HepG2 (cell line): Measurements from ENCODE around the gene OARD1. TPM values are rescaled to one million over a fixed set of nuclear protein-coding genes. Genes with fewer than 3 reads are reported as not detected.
A peak's percentile ranks its signal among the peaks of the same experiment; 100 is the strongest.

Experiments
- ATAC-seq: fragments of 200-7000 bp; cut with Tn5 transposase; 3 replicates; pipeline ENCODE4 v1.9.1; 2020; ENCODE audit warnings: mild to moderate bottlenecking, moderate library complexity
- BruUV-seq: library from RNA; stranded (reverse); fragments of 400-500 nt; replicated peaks from 2 replicates; lab custom pipeline; 2021; lab: Mats Ljungman, UMichigan
- CTCF ChIA-PET: fragments of 300-600 bp; formaldehyde crosslinking; extraction: SDS; loops from one replicate; lab custom pipeline; 2021; ENCODE audit warnings: low total read pairs, inconsistent platforms, low intra/inter-chr PET ratio; lab: Yijun Ruan, JAX
- POLR2A ChIA-PET: fragments of 350-600 bp; sonication (Branson Sonifier 250); formaldehyde crosslinking; loops from one replicate; lab custom pipeline; 2020; ENCODE audit warnings: antibody characterized with exemption, inconsistent platforms; lab: Yijun Ruan, JAX
- DNase-seq: peaks from one replicate; pipeline ENCODE4 v3.0.0-alpha.2; 2015; ENCODE audit warnings: low spot score
- FAIRE-seq: peaks from 3 replicates; lab custom pipeline; 2011; peaks lifted over from hg19 to GRCh38; lab: Jason Lieb, UNC
- H2AFZ ChIP-seq: one replicate; pipeline ENCODE4 v1.6.1; 2011; ENCODE audit warnings: low read length, inconsistent platforms
- H3K27ac ChIP-seq: fragments of 300-600 bp; 3 replicates; pipeline ENCODE4 v1.8.0; 2011; ENCODE audit warnings: mixed run types, mild to moderate bottlenecking, mixed read lengths, low read length, inconsistent platforms; ENCODE audit not compliant: insufficient read depth; ENCODE audit errors: extremely low read length
- H3K27me3 ChIP-seq, 2 experiments: fragments of 200-600 bp in 1 of 2; 2 replicates in 1 of 2; 3 replicates in 1 of 2; pipeline versions ENCODE4 v1.6.0 to v1.8.0; 2011; ENCODE audit warnings: low read length in 2 of 2, mild to moderate bottlenecking in 2 of 2, moderate library complexity in 2 of 2, inconsistent platforms in 1 of 2; ENCODE audit not compliant: insufficient read depth in 2 of 2, control insufficient read depth in 1 of 2
- H3K36me3 ChIP-seq, 2 experiments: fragments of 200-600 bp in 1 of 2; replicated peaks in 1 of 2; 2 replicates in 1 of 2; 3 replicates in 1 of 2; pipeline versions ENCODE4 v1.5.1 to v1.8.0; 2011; ENCODE audit warnings: low read length in 2 of 2, inconsistent platforms in 1 of 2; ENCODE audit not compliant: insufficient read depth in 2 of 2, control insufficient read depth in 1 of 2
- H3K4me1 ChIP-seq: 2 replicates; pipeline ENCODE4 v1.5.1; 2012; ENCODE audit warnings: low read length, inconsistent platforms; ENCODE audit not compliant: insufficient read depth
- H3K4me2 ChIP-seq: 2 replicates; pipeline ENCODE4 v1.6.0; 2011; ENCODE audit warnings: low read depth, low read length, inconsistent platforms
- H3K4me3 ChIP-seq, 3 experiments: fragments of 200-600 bp in 1 of 3; sonication (generic), shearing (Covaris generic) in 1 of 3; replicated peaks in 1 of 3; 2 replicates each; pipeline ENCODE4 v1.5.1; 2011 to 2016; ENCODE audit warnings: low read length in 3 of 3, inconsistent platforms in 2 of 3, low read depth in 2 of 3, mild to moderate bottlenecking in 2 of 3, control low read depth in 1 of 3, mixed read lengths in 1 of 3; ENCODE audit not compliant: insufficient read depth in 1 of 3
- H3K79me2 ChIP-seq: one replicate; pipeline ENCODE4 v1.6.1; 2011; ENCODE audit warnings: low read length, inconsistent platforms; ENCODE audit not compliant: insufficient read depth
- H3K9ac ChIP-seq: 2 replicates; pipeline ENCODE4 v1.6.0; 2011; ENCODE audit warnings: mild to moderate bottlenecking, low read depth, low read length, inconsistent platforms; ENCODE audit not compliant: insufficient read depth
- H3K9me3 ChIP-seq: 2 replicates; pipeline ENCODE4 v1.5.1; 2012; ENCODE audit warnings: mild to moderate bottlenecking, low read length
- H4K20me1 ChIP-seq: 2 replicates; pipeline ENCODE4 v1.6.0; 2011; ENCODE audit warnings: inconsistent platforms, mild to moderate bottlenecking, low read length, moderate library complexity; ENCODE audit not compliant: insufficient read depth
- BCL6 ChIP-seq: IDR thresholded peaks from 2 replicates; pipeline ENCODE4 v1.6.1; 2016; ENCODE audit warnings: missing genetic modification reagents, missing compliant biosample characterization
- EP300 ChIP-seq, 3 experiments: sonication (generic) in 1 of 3; formaldehyde crosslinking in 1 of 3; IDR thresholded peaks; 2 replicates each; pipeline versions ENCODE4 v1.5.1 to v1.6.1; 2011 to 2020; ENCODE audit warnings: low read depth in 2 of 3, low read length in 2 of 3, borderline replicate concordance in 1 of 3, improper control_type of control experiment in 1 of 3, mild to moderate bottlenecking in 1 of 3, missing genetic modification reagents in 1 of 3, moderate library complexity in 1 of 3
- HOXA9 ChIP-seq: sonication (generic); formaldehyde crosslinking; IDR thresholded peaks from 2 replicates; pipeline ENCODE4 v1.8.1; 2022; ENCODE audit warnings: missing genetic modification reagents, mild to moderate bottlenecking, moderate library complexity, borderline replicate concordance
- MEIS1 ChIP-seq: sonication (generic); formaldehyde crosslinking; IDR thresholded peaks from 2 replicates; pipeline ENCODE4 v1.9.0; 2021; ENCODE audit warnings: mild to moderate bottlenecking, missing genetic modification reagents, moderate library complexity, borderline replicate concordance
- SOX13 ChIP-seq, 3 experiments: fragments of 450-650 bp in 1 of 3; sonication (generic) in 1 of 3; formaldehyde crosslinking in 1 of 3; IDR thresholded peaks in 2 of 3; conservative IDR thresholded peaks in 1 of 3; 2 replicates each; pipeline versions ENCODE4 v1.5.0 to v1.6.1; 2016 to 2020; ENCODE audit warnings: antibody characterized with exemption in 1 of 3, mild to moderate bottlenecking in 1 of 3, missing compliant biosample characterization in 1 of 3, missing genetic modification reagents in 1 of 3, moderate library complexity in 1 of 3
- TEAD3 ChIP-seq: optimal IDR thresholded peaks from 2 replicates; pipeline ENCODE3; 2016; ENCODE audit warnings: borderline replicate concordance
- WGBS: methylation state at CpG from one replicate; pipeline ENCODE4 v1.1.6; 2017; ENCODE audit warnings: low lambda C conversion rate; 5-methylcytosine and 5-hydroxymethylcytosine counted together
- in situ Hi-C: cut with HindIII; loops from 2 replicates; pipeline ENCODE4 v1.10.0; 2017; ENCODE audit warnings: low pct_unique_long_range_greater_than_20kb; ENCODE audit not compliant: extremely low pct_ligation_motif_present
- intact Hi-C: fragments of 100-400 bp; cut with micrococcal nuclease; formaldehyde crosslinking; loops from one replicate; pipeline ENCODE4 v1.10.0; 2022; ENCODE audit not compliant: unreplicated experiment
- polyA plus RNA-seq, 8 experiments: library from polyadenylated mRNA; depleted of rRNA in 3 of 8; stranded (reverse) in 7 of 8; unstranded in 1 of 8; fragments of >200 nt; fragmentation: Illumina TruSeq in 4 of 8; extraction: Trizol in 4 of 8; gene quantifications; 2 replicates each; pipeline versions ENCODE4 v1.2.1 to v1.2.3, GENCODE V29; 2011 to 2016; ENCODE audit warnings: low read depth in 4 of 8, missing spikeins in 1 of 8, mixed read lengths in 1 of 8; ENCODE audit not compliant: insufficient read depth in 1 of 8
- total RNA-seq, 5 experiments: library from RNA; depleted of rRNA; stranded (reverse); fragments of >200 nt; fragmentation: Illumina TruSeq; extraction: Trizol; gene quantifications; 2 replicates each; pipeline ENCODE4 v1.2.3, GENCODE V29; 2016; ENCODE audit warnings: low read depth in 1 of 5
- TF ChIP-seq, protein P1 (sequence below): sonication (generic); formaldehyde crosslinking; IDR thresholded peaks from 2 replicates; pipeline ENCODE4 v1.4.0; 2020; ENCODE audit warnings: missing genetic modification reagents
- TF ChIP-seq, protein P2 (sequence below): sonication (generic); formaldehyde crosslinking; IDR thresholded peaks from 2 replicates; pipeline ENCODE4 v1.8.1; 2023; ENCODE audit warnings: missing genetic modification reagents, inconsistent platforms, borderline replicate concordance
- TF ChIP-seq, protein P3 (sequence below): IDR thresholded peaks from 2 replicates; pipeline ENCODE4 v1.6.1; 2016; ENCODE audit warnings: low read depth, missing genetic modification reagents, missing compliant biosample characterization
- TF ChIP-seq, protein P4 (sequence below): sonication (generic); formaldehyde crosslinking; IDR thresholded peaks from 2 replicates; pipeline ENCODE4 v1.5.1; 2020; ENCODE audit warnings: missing genetic modification reagents, mild to moderate bottlenecking, borderline replicate concordance

The OARD1 gene
- total and polyA plus RNA-seq, 2 of the 13 experiments (the other 11 are each of a cell fraction or from before 2014, with no cell fraction given), result 18.4 to 49.0 TPM

DNA sequence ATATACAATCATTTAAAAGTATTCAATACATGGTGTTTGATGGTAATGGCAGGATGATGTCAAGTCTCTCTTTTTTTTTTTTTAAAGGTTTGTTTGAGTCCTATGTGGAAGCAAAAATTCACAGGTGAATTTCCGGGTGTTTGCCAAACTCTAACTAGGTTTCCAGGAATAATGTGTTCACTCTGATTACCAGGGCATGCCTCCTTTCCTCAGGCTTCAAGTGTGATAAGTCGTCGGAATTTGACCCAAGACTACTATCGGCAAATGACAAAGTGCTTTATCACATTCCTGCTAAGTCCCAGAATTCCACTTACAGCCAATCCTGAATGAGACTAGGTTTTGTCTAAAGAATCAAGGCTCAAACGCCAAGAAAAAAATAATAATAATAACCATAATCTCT is 7.3 kb downstream of the OARD1 start:
- in situ Hi-C loops, result loop anchor here (5.0 kb wide), 1 partner anchor 33 kb away; no protein-coding TSS in a partner anchor
- peak; percentile 21 for FAIRE-seq
- H3K4me1 ChIP-seq, result peaks cover 51% of the 10 kb centered on the region
- intact Hi-C loops, result loop anchor here (1.0 to 10.0 kb wide), 3 partner anchors 25 to 740 kb away; no protein-coding TSS in a partner anchor
- peaks cover 6 to 28% of the 10 kb centered on the region in 2 experiments for H3K36me3 ChIP-seq
- ChIA-PET CTCF (interaction anchor here (3.4 to 5.3 kb wide), 4 partner anchors 26 to 58 kb away, joined by 19 to 56 read pairs (median 33); partner anchors contain the start of gene UNC5CL), POLR2A (interaction anchor here (1.2 to 2.7 kb wide), 6 partner anchors 8 to 107 kb away, joined by 3 to 44 read pairs (median 14); partner anchors contain the start of genes APOBEC2, NFYA, OARD1 and UNC5CL)
- H3K9ac ChIP-seq, result no peak overlapping the region
- DNase-seq, result peak; percentile 37
- peak overlapping the region in 1 of 3 experiments; percentile 2; a peak in 1 of 6 replicates for H3K4me3 ChIP-seq
- H3K79me2 ChIP-seq, result no peaks in the 10 kb centered on the region
- ATAC-seq, result no peak
- no peaks in the 10 kb centered on the region for H4K20me1 ChIP-seq
- H2AFZ ChIP-seq, result no peak overlapping the region
- H3K27me3 ChIP-seq, result no peaks in the 10 kb centered on the region
- peak overlapping the region; percentile 75 for H3K27ac ChIP-seq
- 17% methylated on average over 5 of the region's 5 CpGs for WGBS
- BruUV-seq, result no TSS peak
- peak overlapping the region; percentile 59 for H3K4me2 ChIP-seq
- no peaks in the 10 kb centered on the region for H3K9me3 ChIP-seq
- TF ChIP-seq HOXA9 (CRISPR knock-in tag) (no peak), TEAD3 (CRISPR knock-in tag) (peak; percentile 24), SOX13 (IDR thresholded peaks at IDR 0.05) (no peak), SOX13 (CRISPR knock-in tag; conservative IDR thresholded peaks at IDR 0.05 in 1 of 2, IDR thresholded peaks at IDR 0.05 in 1 of 2) (peak in 1 of 2 experiments; percentile 7; a peak in 1 of 4 replicates), EP300 (IDR thresholded peaks at IDR 0.05; ENCODE audit: low read depth in 2 of 2, low read length in 2 of 2) (peak in 1 of 2 experiments; percentile 35; a peak in 1 of 4 replicates), EP300 (CRISPR knock-in tag; IDR thresholded peaks at IDR 0.05; ENCODE audit: borderline replicate concordance) (no peak), BCL6 (CRISPR knock-in tag) (peak; percentile 57; the same call in 1 of the 2 replicates), MEIS1 (CRISPR knock-in tag) (0 out of 2 replicates have a peak, but pooled peaks have one; percentile 3)
- TF ChIP-seq, protein P1, sequence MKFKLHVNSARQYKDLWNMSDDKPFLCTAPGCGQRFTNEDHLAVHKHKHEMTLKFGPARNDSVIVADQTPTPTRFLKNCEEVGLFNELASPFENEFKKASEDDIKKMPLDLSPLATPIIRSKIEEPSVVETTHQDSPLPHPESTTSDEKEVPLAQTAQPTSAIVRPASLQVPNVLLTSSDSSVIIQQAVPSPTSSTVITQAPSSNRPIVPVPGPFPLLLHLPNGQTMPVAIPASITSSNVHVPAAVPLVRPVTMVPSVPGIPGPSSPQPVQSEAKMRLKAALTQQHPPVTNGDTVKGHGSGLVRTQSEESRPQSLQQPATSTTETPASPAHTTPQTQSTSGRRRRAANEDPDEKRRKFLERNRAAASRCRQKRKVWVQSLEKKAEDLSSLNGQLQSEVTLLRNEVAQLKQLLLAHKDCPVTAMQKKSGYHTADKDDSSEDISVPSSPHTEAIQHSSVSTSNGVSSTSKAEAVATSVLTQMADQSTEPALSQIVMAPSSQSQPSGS, result no peak
- TF ChIP-seq, protein P2, sequence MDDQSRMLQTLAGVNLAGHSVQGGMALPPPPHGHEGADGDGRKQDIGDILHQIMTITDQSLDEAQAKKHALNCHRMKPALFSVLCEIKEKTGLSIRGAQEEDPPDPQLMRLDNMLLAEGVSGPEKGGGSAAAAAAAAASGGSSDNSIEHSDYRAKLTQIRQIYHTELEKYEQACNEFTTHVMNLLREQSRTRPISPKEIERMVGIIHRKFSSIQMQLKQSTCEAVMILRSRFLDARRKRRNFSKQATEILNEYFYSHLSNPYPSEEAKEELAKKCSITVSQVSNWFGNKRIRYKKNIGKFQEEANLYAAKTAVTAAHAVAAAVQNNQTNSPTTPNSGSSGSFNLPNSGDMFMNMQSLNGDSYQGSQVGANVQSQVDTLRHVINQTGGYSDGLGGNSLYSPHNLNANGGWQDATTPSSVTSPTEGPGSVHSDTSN (CRISPR knock-in tag), result no peak
- TF ChIP-seq, protein P3, sequence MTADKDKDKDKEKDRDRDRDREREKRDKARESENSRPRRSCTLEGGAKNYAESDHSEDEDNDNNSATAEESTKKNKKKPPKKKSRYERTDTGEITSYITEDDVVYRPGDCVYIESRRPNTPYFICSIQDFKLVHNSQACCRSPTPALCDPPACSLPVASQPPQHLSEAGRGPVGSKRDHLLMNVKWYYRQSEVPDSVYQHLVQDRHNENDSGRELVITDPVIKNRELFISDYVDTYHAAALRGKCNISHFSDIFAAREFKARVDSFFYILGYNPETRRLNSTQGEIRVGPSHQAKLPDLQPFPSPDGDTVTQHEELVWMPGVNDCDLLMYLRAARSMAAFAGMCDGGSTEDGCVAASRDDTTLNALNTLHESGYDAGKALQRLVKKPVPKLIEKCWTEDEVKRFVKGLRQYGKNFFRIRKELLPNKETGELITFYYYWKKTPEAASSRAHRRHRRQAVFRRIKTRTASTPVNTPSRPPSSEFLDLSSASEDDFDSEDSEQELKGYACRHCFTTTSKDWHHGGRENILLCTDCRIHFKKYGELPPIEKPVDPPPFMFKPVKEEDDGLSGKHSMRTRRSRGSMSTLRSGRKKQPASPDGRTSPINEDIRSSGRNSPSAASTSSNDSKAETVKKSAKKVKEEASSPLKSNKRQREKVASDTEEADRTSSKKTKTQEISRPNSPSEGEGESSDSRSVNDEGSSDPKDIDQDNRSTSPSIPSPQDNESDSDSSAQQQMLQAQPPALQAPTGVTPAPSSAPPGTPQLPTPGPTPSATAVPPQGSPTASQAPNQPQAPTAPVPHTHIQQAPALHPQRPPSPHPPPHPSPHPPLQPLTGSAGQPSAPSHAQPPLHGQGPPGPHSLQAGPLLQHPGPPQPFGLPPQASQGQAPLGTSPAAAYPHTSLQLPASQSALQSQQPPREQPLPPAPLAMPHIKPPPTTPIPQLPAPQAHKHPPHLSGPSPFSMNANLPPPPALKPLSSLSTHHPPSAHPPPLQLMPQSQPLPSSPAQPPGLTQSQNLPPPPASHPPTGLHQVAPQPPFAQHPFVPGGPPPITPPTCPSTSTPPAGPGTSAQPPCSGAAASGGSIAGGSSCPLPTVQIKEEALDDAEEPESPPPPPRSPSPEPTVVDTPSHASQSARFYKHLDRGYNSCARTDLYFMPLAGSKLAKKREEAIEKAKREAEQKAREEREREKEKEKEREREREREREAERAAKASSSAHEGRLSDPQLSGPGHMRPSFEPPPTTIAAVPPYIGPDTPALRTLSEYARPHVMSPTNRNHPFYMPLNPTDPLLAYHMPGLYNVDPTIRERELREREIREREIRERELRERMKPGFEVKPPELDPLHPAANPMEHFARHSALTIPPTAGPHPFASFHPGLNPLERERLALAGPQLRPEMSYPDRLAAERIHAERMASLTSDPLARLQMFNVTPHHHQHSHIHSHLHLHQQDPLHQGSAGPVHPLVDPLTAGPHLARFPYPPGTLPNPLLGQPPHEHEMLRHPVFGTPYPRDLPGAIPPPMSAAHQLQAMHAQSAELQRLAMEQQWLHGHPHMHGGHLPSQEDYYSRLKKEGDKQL (CRISPR knock-in tag), result no peak
- TF ChIP-seq, protein P4, sequence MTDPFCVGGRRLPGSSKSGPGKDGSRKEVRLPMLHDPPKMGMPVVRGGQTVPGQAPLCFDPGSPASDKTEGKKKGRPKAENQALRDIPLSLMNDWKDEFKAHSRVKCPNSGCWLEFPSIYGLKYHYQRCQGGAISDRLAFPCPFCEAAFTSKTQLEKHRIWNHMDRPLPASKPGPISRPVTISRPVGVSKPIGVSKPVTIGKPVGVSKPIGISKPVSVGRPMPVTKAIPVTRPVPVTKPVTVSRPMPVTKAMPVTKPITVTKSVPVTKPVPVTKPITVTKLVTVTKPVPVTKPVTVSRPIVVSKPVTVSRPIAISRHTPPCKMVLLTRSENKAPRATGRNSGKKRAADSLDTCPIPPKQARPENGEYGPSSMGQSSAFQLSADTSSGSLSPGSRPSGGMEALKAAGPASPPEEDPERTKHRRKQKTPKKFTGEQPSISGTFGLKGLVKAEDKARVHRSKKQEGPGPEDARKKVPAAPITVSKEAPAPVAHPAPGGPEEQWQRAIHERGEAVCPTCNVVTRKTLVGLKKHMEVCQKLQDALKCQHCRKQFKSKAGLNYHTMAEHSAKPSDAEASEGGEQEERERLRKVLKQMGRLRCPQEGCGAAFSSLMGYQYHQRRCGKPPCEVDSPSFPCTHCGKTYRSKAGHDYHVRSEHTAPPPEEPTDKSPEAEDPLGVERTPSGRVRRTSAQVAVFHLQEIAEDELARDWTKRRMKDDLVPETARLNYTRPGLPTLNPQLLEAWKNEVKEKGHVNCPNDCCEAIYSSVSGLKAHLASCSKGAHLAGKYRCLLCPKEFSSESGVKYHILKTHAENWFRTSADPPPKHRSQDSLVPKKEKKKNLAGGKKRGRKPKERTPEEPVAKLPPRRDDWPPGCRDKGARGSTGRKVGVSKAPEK (CRISPR knock-in tag), result 0 out of 2 replicates have a peak, but pooled peaks have one; percentile 36
